ENCODE measurements around the gene EFCAB11.

Gene EFCAB11

DNA sequence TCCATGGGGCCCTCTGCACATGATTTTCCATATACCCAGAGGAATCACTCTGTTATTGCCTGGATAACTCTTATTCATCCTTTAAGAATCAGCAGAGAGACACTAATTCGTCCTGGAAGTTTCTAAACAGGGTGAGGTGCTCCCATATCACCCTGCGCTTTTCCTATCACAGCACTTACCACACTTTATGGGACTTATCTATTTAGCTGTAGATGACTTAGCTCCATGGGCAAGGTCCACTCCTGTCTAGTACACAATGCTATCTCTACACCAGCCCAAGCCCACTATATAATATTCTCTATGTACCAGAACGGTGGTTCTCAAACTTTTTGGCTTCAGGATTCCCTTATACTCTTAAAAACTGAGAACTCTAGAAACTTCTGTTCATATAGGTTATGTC lies 111.7 kb downstream of the EFCAB11 start:
- Histone ChIP-seq H3K4me3 (ENCODE audit: low read depth, low read length) (no peak overlapping the region), H3K9me3 (ENCODE audit: control insufficient read depth, insufficient read depth, low read length) (no peaks in the 10 kb centered on the region), H3K9ac (ENCODE audit: low read depth, low read length) (no peak overlapping the region), H3K4me1 (ENCODE audit: control insufficient read depth, insufficient read depth, low read length) (peaks cover 4% of the 10 kb centered on the region; the same call in 1 of the 2 replicates), H3K36me3 (ENCODE audit: control insufficient read depth, insufficient read depth, low read length) (no peaks in the 10 kb centered on the region), H3K27me3 (ENCODE audit: control insufficient read depth, insufficient read depth, low read length) (no peaks in the 10 kb centered on the region), H3K27ac (ENCODE audit: low read depth, low read length) (no peak overlapping the region)

DNA sequence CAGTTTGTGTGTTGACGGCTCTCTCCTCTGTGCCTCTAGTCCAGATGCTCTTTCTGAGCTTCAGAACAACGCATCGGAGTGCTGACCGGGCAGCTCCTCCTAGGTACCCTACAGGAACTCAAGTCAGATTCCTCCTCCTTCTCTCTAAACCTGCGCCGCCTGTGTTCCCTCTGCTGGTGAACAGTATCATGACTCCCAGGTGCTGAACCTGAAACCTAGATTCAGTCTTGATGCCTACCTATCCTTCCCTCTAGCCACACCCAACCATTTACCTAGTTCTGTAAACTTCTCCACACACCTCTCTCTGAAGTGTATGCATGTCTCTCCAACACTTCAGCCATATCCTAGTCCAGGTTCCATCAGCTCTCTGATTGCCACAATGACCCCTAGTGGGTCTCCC lies 112.7 kb downstream of the EFCAB11 start:
- Histone ChIP-seq H3K4me1 (ENCODE audit: control insufficient read depth, insufficient read depth, low read length) (peaks cover 4% of the 10 kb centered on the region; the same call in 1 of the 2 replicates), H3K9ac (ENCODE audit: low read depth, low read length) (no peak overlapping the region), H3K4me3 (ENCODE audit: low read depth, low read length) (no peak overlapping the region), H3K36me3 (ENCODE audit: control insufficient read depth, insufficient read depth, low read length) (no peaks in the 10 kb centered on the region), H3K9me3 (ENCODE audit: control insufficient read depth, insufficient read depth, low read length) (no peaks in the 10 kb centered on the region), H3K27me3 (ENCODE audit: control insufficient read depth, insufficient read depth, low read length) (no peaks in the 10 kb centered on the region), H3K27ac (ENCODE audit: low read depth, low read length) (no peak overlapping the region)

DNA sequence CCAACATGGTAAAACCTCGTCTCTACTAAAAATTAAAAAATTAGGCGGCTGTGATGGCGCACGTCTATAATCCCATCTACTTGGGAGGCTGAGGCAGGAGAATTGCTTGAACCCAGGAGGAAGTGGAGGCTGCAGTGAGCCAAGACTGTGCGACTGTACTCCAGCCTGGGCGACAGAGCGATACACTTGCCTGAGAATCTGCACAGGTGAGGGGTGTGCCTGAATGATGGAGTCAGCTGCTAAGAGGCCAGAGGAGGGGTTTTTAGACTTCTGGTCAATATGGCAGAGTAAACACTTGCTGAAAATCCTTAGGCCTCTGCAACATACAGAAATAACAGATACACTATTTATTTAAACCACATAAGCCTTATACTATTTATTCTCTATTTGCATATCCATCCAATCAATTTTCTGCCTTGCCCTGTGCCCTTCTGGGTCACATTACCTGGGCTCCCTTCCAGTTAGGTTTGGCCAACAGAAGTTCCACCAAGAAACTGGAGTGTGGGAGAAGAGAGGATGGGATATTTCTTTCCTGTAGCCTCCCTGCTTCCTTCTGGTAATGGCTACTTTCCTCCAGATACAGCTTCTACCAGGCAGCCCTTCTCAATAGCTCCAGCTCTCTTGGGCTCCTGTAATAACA lies 117.6 kb downstream of the EFCAB11 start:
- no peak overlapping the region for H3K27ac ChIP-seq (ENCODE audit: low read depth, low read length)
- no peaks in the 10 kb centered on the region for H3K9me3 ChIP-seq (ENCODE audit: control insufficient read depth, insufficient read depth, low read length)
- H3K4me1 ChIP-seq (ENCODE audit: control insufficient read depth, insufficient read depth, low read length): peaks cover 15% of the 10 kb centered on the region
- no peaks in the 10 kb centered on the region for H3K36me3 ChIP-seq (ENCODE audit: control insufficient read depth, insufficient read depth, low read length)
- H3K27me3 ChIP-seq (ENCODE audit: control insufficient read depth, insufficient read depth, low read length): no peaks in the 10 kb centered on the region
- H3K9ac ChIP-seq (ENCODE audit: low read depth, low read length): no peak overlapping the region
- no peak overlapping the region for H3K4me3 ChIP-seq (ENCODE audit: low read depth, low read length)

DNA sequence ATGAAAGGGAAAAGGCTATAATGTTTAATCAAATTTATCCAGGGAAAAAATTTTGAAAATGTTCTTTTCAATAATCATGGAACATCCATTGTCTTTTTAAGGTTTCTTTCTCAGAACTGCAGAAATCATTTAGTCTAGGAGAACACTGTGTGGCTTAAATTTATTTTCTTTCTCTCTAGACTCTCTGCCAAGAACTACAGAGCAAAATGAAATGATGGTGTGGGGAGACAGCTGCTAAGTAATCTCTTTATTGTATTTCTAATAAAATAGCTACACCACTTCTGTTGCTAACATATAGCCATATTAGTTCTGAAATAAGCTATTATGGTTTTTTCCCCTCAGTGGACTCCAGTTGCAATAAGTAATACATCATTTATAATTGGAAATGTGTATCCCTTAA lies 120.9 kb downstream of the EFCAB11 start:
- Histone ChIP-seq H3K9ac (ENCODE audit: low read depth, low read length) (no peak overlapping the region), H3K27ac (ENCODE audit: low read depth, low read length) (no peak overlapping the region), H3K4me3 (ENCODE audit: low read depth, low read length) (no peak overlapping the region), H3K36me3 (ENCODE audit: control insufficient read depth, insufficient read depth, low read length) (no peaks in the 10 kb centered on the region), H3K4me1 (ENCODE audit: control insufficient read depth, insufficient read depth, low read length) (peaks cover 11% of the 10 kb centered on the region), H3K9me3 (ENCODE audit: control insufficient read depth, insufficient read depth, low read length) (no peaks in the 10 kb centered on the region), H3K27me3 (ENCODE audit: control insufficient read depth, insufficient read depth, low read length) (no peaks in the 10 kb centered on the region)

DNA sequence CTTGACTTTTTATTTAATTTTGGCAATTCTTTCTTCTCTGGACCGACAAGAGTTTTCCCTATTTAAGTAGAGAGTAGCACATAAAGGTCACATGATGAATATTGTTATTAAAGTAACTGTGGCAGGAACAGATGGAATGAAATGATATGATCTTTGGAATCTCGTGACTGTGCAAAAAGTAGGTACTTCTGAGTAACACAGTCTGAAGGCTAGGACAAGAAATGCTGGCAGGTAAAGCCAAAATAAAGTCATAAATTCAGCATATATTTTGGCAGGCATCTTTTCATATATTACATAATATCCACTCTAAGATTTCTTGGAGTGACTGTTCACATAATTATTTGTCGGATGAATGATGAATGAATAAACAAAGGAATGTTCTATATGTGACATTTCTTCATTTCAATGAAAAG lies 121.4 kb downstream of the EFCAB11 start:
- no peak overlapping the region for H3K27ac ChIP-seq (ENCODE audit: low read depth, low read length)
- H3K4me1 ChIP-seq (ENCODE audit: control insufficient read depth, insufficient read depth, low read length): peaks cover 11% of the 10 kb centered on the region
- H3K9ac ChIP-seq (ENCODE audit: low read depth, low read length): no peak overlapping the region
- no peaks in the 10 kb centered on the region for H3K36me3 ChIP-seq (ENCODE audit: control insufficient read depth, insufficient read depth, low read length)
- no peaks in the 10 kb centered on the region for H3K27me3 ChIP-seq (ENCODE audit: control insufficient read depth, insufficient read depth, low read length)
- no peaks in the 10 kb centered on the region for H3K9me3 ChIP-seq (ENCODE audit: control insufficient read depth, insufficient read depth, low read length)
- H3K4me3 ChIP-seq (ENCODE audit: low read depth, low read length): no peak overlapping the region

DNA sequence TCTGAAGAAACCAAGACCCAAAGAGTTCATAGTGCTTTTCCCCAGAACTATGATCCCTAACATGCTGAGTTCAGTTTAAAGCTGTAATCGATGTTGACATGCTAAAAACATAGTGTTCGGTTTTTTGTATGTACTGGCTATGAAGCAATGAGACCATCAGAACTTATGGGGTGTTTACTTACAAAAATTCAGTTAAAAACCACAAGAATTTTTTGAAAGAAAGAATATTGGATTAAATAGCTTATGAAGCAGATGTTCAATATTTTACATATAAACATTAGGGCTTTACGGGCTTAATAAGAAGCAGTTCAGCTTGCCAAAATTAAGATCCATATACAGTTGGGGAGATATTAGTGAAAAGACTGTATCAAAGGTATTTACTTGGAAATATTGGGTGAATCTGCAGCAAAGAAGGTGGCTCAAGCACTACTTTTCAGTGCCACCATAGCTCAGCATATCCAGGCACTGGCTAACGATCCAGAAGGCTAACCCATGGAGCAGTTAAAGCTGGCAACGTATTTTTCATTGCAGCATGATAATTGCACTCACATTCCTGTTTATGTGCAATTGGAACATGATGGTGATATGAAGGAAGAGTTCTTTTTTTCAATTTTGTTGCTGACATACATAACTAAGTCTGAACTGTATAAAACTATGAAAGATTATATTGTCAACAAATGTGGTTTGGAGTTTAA lies 125.9 kb downstream of the EFCAB11 start:
- H3K27ac ChIP-seq (ENCODE audit: low read depth, low read length): no peak overlapping the region
- no peaks in the 10 kb centered on the region for H3K9me3 ChIP-seq (ENCODE audit: control insufficient read depth, insufficient read depth, low read length)
- H3K36me3 ChIP-seq (ENCODE audit: control insufficient read depth, insufficient read depth, low read length): no peaks in the 10 kb centered on the region
- no peaks in the 10 kb centered on the region for H3K4me1 ChIP-seq (ENCODE audit: control insufficient read depth, insufficient read depth, low read length)
- no peak overlapping the region for H3K9ac ChIP-seq (ENCODE audit: low read depth, low read length)
- H3K4me3 ChIP-seq (ENCODE audit: low read depth, low read length): no peak overlapping the region
- no peaks in the 10 kb centered on the region for H3K27me3 ChIP-seq (ENCODE audit: control insufficient read depth, insufficient read depth, low read length)

DNA sequence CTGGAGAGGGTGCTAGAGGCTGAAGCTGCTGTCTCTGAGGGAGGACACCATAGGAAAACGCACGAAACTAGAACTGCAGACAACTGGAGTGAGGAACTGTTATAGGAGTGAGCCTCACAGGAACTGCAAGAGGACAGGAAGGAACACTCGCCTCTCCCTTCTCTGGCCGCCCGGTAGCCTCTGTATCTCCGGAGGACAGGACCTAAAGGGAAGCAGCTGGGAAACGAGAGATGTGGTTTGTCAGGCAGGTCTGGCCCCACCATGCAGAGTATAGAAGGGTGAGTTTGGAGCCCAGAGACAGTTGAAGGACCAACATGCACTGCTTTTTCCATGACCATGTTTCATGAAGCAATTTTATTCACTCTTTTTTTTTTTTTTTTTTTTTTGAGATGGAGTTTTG lies 127.3 kb downstream of the EFCAB11 start:
- H3K4me3 ChIP-seq (ENCODE audit: low read depth, low read length): no peak overlapping the region
- H3K9ac ChIP-seq (ENCODE audit: low read depth, low read length): no peak overlapping the region
- no peaks in the 10 kb centered on the region for H3K27me3 ChIP-seq (ENCODE audit: control insufficient read depth, insufficient read depth, low read length)
- no peaks in the 10 kb centered on the region for H3K4me1 ChIP-seq (ENCODE audit: control insufficient read depth, insufficient read depth, low read length)
- no peaks in the 10 kb centered on the region for H3K36me3 ChIP-seq (ENCODE audit: control insufficient read depth, insufficient read depth, low read length)
- no peak overlapping the region for H3K27ac ChIP-seq (ENCODE audit: low read depth, low read length)
- H3K9me3 ChIP-seq (ENCODE audit: control insufficient read depth, insufficient read depth, low read length): no peaks in the 10 kb centered on the region

DNA sequence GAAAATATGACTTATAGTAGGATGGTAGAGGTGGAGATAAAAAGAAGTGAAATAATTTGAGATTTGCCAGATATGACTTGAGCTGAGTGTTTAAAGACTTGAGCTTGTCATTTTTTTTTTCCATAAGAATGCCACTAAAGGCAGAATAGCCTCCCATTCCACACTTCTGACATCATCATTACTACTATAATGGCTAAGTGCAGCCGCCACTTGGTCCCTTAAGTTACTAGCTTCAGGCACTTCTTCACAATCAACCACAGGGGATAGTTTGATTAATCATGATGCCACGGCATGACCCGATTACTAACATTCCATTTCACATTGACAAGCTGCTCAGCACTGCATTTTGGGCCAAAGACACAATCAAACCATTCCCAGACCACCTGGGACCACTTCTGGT lies 127.9 kb downstream of the EFCAB11 start:
- no peak overlapping the region for H3K9ac ChIP-seq (ENCODE audit: low read depth, low read length)
- H3K27me3 ChIP-seq (ENCODE audit: control insufficient read depth, insufficient read depth, low read length): no peaks in the 10 kb centered on the region
- no peak overlapping the region for H3K27ac ChIP-seq (ENCODE audit: low read depth, low read length)
- H3K4me1 ChIP-seq (ENCODE audit: control insufficient read depth, insufficient read depth, low read length): no peaks in the 10 kb centered on the region
- H3K4me3 ChIP-seq (ENCODE audit: low read depth, low read length): no peak overlapping the region
- no peaks in the 10 kb centered on the region for H3K36me3 ChIP-seq (ENCODE audit: control insufficient read depth, insufficient read depth, low read length)
- H3K9me3 ChIP-seq (ENCODE audit: control insufficient read depth, insufficient read depth, low read length): no peaks in the 10 kb centered on the region

DNA sequence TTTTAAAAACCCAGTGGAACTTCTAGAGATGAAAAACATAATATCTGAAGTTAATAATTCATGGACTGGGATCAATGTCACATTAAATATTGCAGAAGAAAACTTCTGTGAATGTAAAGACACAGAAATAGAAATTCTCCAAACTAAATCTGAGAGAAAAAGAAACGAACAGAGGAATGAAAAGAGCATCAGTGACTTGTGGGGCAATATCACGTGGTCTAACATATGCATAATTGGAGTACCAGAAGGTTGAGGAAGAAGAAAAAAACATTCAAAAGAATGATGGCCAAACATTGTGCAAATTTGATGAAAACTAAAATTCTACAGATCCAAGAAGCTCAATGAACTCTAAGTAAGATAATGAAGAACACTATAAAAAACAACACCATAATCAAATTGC lies 130.8 kb downstream of the EFCAB11 start:
- no peaks in the 10 kb centered on the region for H3K9me3 ChIP-seq (ENCODE audit: control insufficient read depth, insufficient read depth, low read length)

DNA sequence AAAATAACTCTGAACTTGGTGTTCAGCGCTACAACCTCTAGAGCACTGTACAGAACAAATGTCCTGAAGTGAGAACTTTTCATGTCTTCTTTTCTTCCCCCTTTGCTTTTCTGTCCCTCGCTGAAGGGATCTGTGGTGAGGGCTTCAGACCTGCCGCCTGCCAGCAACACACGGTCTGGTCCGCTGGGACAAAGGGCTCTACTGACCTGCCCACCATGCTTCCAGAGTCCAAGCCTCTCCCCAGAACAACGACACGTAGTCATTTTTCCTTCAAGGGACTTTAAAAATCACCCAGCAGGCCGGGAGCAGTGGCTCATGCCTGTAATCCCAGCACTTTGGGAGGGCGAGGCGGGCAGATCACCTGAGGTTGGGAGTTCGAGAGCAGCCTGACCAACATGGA lies 140.4 kb downstream of the EFCAB11 start:
- H3K4me1 ChIP-seq (ENCODE audit: control insufficient read depth, insufficient read depth, low read length): peaks cover 3% of the 10 kb centered on the region; the same call in 1 of the 2 replicates
- H3K4me3 ChIP-seq (ENCODE audit: low read depth, low read length): peak overlapping the region; percentile 10; the same call in 1 of the 2 replicates
- no peaks in the 10 kb centered on the region for H3K27me3 ChIP-seq (ENCODE audit: control insufficient read depth, insufficient read depth, low read length)
- H3K9ac ChIP-seq (ENCODE audit: low read depth, low read length): no peak overlapping the region
- H3K9me3 ChIP-seq (ENCODE audit: control insufficient read depth, insufficient read depth, low read length): no peaks in the 10 kb centered on the region
- no peaks in the 10 kb centered on the region for H3K36me3 ChIP-seq (ENCODE audit: control insufficient read depth, insufficient read depth, low read length)
- peak overlapping the region; percentile 36 for H3K27ac ChIP-seq (ENCODE audit: low read depth, low read length)

More for the DNA sequence above, 130.8 kb downstream of the EFCAB11 start:
- H3K4me1 ChIP-seq (ENCODE audit: control insufficient read depth, insufficient read depth, low read length): no peaks in the 10 kb centered on the region
- no peaks in the 10 kb centered on the region for H3K36me3 ChIP-seq (ENCODE audit: control insufficient read depth, insufficient read depth, low read length)
- H3K4me3 ChIP-seq (ENCODE audit: low read depth, low read length): no peak overlapping the region
- no peak overlapping the region for H3K27ac ChIP-seq (ENCODE audit: low read depth, low read length)
- no peaks in the 10 kb centered on the region for H3K27me3 ChIP-seq (ENCODE audit: control insufficient read depth, insufficient read depth, low read length)
- H3K9ac ChIP-seq (ENCODE audit: low read depth, low read length): no peak overlapping the region

DNA sequence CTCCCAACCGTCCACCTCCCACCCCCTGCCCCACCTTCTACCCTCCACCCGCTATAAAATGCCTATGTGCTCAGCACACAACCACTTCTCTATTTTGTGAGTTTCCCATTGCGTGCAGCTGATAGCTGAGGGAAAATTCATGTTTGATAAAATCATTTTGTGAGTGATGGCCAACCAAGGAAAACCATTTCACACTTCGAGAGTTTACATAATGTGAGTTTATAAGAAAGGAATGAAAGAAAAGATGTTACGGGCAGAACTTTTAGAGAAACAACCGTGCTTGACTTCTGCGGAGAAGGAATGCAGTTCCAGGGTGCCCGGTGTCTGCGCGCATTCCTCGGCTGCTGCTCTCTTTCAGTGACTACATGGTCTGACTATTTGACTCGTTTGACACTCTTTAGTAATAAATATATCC lies 140.9 kb downstream of the EFCAB11 start:
- Histone ChIP-seq H3K36me3 (ENCODE audit: control insufficient read depth, insufficient read depth, low read length) (no peaks in the 10 kb centered on the region), H3K27ac (ENCODE audit: low read depth, low read length) (no peak overlapping the region), H3K4me1 (ENCODE audit: control insufficient read depth, insufficient read depth, low read length) (peaks cover 3% of the 10 kb centered on the region; the same call in 1 of the 2 replicates), H3K9me3 (ENCODE audit: control insufficient read depth, insufficient read depth, low read length) (no peaks in the 10 kb centered on the region), H3K9ac (ENCODE audit: low read depth, low read length) (no peak overlapping the region), H3K27me3 (ENCODE audit: control insufficient read depth, insufficient read depth, low read length) (no peaks in the 10 kb centered on the region), H3K4me3 (ENCODE audit: low read depth, low read length) (peak overlapping the region; percentile 10; the same call in 1 of the 2 replicates)
